Measurements from ENCODE around the gene MYO1E.

- no peak for TF ChIP-seq POLR2A (IDR thresholded peaks at IDR 0.05)
- TF ChIP-seq, protein P1, sequence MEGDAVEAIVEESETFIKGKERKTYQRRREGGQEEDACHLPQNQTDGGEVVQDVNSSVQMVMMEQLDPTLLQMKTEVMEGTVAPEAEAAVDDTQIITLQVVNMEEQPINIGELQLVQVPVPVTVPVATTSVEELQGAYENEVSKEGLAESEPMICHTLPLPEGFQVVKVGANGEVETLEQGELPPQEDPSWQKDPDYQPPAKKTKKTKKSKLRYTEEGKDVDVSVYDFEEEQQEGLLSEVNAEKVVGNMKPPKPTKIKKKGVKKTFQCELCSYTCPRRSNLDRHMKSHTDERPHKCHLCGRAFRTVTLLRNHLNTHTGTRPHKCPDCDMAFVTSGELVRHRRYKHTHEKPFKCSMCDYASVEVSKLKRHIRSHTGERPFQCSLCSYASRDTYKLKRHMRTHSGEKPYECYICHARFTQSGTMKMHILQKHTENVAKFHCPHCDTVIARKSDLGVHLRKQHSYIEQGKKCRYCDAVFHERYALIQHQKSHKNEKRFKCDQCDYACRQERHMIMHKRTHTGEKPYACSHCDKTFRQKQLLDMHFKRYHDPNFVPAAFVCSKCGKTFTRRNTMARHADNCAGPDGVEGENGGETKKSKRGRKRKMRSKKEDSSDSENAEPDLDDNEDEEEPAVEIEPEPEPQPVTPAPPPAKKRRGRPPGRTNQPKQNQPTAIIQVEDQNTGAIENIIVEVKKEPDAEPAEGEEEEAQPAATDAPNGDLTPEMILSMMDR (IDR thresholded peaks at IDR 0.05) = no peak
Observed at GRCh38 chr15:59379531-59379930, 6.9 kb upstream of the MYO1E start.
